GM10266 (cell line): Measurements from ENCODE around the gene ZDHHC4.
A peak's percentile ranks its signal among the peaks of the same experiment; 100 is the strongest.

Experiments used
- DNase-seq: peaks from one replicate; pipeline ENCODE4 v3.0.0; 2012; ENCODE audit errors: extremely low spot score
- CTCF ChIP-seq: IDR thresholded peaks from 2 replicates; pipeline ENCODE4 v1.5.1; 2012; ENCODE audit warnings: mild to moderate bottlenecking, low read depth; ENCODE audit not compliant: control insufficient read depth, insufficient read depth; ENCODE audit errors: missing control alignments

The ZDHHC4 gene

GRCh38 chr7:6590645-6591110, 13.4 kb downstream of the ZDHHC4 start:
- TF ChIP-seq CTCF = no peak
- DNase-seq = peak; percentile 67

- no peak for TF ChIP-seq CTCF
- no peak for DNase-seq
Observed at GRCh38 chr7:6600093-6600492, 22.8 kb downstream of the ZDHHC4 start.

- no peak for TF ChIP-seq CTCF
- DNase-seq = no peak
Observed at GRCh38 chr7:6604458-6604857, 27.2 kb downstream of the ZDHHC4 start.

GRCh38 chr7:6606866-6607583, 29.8 kb downstream of the ZDHHC4 start:
- peak; percentile 11 for DNase-seq

GRCh38 chr7:6607651-6608051, 30.4 kb downstream of the ZDHHC4 start:
- peak; percentile 19 for DNase-seq
- TF ChIP-seq CTCF = no peak

More at GRCh38 chr7:6606866-6607583, 29.8 kb downstream of the ZDHHC4 start:
- TF ChIP-seq CTCF = no peak

- TF ChIP-seq CTCF = no peak
- peak; percentile 12 for DNase-seq
Observed at GRCh38 chr7:6608081-6608480, 30.8 kb downstream of the ZDHHC4 start.

GRCh38 chr7:6608794-6609193, 31.5 kb downstream of the ZDHHC4 start:
- no peak for DNase-seq
- TF ChIP-seq CTCF = no peak
